ENCODE results near the gene SDC1.

Gene SDC1

DNA sequence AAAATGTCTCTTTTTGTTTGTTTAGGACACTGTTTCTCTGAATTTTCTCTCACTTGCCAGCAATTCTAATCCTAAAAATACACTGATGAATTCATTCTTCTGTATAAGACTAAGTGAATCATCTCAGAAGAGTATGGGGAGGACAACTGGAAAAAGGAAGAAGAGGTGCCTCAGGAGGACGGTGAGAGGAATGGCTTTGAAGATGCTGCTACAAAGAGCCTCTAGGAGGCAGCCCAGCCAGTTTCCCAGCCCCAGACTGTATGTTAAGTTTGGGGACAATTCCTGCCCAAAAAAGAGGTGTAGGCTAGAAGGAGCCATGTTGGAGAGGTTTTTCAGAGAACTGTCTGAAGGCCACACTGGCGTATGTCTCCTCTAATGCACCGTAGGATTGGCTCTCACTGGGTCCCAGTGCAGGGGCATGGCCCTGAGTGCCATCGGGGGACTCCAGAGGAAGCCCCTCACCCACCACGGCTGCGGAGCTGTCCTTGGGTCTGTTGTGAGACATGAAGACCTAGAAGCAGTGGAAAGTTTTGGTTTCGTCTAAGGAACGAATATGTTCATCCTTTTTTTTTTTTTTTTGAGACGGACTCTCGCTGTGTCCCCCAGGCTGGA is 3.1 kb upstream of the SDC1 start:
- no peak for DNase-seq

DNA sequence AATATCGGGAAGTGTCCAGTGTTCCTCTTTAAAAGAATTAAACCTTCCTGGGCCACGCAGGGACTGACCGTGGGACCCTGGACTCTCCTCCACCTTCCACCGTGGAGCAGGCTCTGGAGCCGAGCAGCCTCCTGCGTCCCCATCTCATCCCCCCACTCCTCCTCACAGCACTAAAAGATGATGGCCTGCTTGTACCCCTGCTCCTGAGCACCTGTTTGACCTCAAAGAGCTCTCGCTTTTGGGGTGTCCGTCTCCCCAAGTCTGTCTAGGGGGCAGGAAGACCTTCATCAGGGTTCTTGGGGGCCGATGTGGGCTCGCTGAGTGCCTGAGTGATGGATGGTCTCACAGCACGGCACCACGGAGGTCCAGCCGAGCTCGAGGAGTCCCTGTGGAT is 1.2 kb upstream of the SDC1 start:
- no peak for DNase-seq

DNA sequence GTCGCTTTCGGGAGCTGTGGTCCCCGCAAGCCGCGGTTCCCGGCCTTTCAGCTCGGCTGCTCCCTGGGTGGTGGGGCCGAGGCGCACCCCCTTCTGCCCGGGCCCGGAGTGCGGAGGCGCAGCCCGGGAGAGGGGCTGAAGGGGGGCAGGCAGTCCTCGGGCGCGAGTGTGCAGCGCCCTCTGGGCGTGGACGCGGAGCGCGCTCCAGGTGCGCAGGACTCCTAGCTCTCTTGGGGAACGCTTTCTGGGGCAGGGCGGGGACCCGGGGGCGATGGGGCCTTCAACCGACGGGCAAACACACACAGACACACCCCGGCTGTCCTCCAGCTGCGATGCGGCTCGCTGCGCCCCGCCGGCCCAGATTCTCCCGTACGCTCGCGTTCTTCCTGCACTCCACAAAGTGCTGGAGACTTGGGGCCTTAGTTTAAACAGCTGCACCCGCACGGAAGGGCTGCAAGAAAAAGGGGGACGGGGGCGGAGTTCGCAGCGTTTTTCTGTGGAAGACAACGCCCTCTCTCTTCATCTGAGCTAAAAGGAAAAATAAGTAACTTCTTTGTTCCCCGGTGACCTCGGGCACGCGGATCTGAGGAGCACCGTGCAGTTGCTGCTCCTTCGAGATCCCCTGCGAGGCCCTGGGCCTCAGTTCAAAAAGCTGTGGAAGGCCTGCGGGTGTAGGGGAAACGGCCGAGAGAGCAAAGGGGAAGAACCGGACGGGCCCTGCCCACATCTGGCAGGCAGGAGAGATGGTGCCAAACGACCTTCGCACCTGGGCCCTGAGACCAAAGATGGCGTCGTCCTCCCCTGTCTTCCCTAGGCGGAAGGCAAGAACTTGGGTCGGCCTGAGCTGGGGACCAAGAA is 593 bp upstream of the SDC1 start:
- no peak for DNase-seq

DNA sequence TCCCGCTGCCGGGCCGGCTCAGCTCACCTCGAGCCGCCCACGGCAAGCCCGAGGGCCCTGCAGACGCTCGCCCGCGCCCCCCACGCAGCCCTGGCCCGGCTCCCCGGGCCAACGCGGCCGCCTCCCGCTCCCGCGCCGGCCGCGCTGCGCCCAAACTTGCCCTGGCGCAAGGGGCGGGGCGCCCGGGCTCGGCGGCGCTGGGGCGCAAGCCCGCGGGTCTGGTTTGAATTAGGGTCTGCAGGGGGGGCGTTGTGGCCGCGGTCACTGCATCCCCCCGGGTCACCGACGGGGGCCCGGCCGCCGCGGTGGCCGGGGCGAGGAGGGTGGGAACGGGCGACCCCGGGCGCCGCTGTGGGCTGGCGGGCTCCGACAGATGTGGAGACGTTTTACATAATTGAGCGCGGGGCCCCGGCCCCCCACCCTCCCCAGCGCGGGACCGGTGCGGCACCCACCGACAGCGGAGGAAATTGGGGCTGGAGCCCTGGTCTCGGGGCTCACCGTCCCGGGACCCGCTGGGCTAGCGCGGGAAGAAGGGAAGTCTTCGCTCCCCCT is 690 bp downstream of the SDC1 start:
- DNase-seq = no peak

DNA sequence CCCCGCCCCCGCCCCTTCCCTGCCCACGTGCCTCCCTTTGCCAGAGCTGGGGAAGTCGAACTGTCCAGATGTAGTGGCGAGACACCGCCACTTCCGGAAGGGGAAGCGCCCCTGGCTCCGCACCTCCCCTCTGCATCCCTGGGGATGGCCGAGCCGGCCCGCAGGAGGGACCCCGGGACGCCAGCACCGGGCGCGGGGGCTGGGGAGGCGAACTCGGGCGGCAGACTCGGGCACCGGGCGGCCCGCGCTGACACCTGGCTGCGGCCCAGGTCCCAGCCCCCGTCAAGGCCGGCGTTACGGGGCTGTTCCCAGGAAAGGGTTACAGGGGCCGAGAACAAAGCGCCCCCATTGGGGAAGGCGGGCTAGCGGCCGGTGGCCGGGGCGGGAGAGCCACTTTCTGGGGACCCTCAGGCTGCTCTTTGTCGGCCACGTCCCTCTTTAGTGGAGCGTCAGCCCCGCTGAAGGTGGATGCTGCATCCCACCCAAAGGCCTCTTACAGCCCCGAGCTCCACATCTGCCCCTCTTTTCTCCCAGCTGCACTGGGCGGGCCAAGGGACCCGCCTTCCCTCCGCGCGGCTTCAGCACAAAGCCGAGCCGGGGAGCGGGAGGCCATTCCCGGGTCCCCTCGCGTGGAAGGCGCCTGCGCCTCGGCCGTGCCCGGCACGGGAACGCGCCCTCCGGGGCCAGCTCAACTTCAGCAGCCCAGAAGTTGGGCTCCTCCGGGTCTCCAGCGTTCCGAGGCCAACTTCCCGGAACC is 1.3 kb downstream of the SDC1 start:
- DNase-seq = no peak

DNA sequence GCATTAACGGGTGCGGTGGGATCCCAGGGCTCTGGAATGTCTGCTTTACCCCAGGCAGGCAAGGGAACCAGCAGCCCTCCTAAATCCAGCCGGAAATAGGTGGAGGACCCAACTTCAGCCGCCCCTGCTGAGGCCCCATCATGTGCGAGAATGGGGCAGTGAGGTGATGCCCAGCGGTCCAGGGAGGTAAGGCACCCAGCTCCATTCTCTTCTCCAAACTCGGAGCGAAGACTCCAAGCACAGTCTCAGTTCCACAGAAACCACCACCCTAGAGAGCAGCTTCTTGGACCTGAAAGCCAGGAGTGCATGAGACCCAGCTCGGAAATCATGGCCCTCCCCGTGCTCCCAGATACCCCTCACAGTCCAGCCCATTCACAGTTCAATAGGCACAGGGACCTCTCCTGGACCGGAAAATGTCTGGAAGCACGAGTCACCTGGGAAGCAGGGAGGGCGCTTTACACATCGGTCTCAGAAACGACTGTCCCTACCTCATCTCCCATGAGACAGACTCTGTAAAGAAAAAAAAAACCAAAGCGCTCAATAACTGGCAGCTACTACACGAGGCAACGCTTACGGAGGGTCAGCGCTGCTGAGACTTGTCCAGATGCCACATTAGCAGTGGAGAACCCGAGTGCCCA is 2.0 kb downstream of the SDC1 start:
- no peak for DNase-seq

DNA sequence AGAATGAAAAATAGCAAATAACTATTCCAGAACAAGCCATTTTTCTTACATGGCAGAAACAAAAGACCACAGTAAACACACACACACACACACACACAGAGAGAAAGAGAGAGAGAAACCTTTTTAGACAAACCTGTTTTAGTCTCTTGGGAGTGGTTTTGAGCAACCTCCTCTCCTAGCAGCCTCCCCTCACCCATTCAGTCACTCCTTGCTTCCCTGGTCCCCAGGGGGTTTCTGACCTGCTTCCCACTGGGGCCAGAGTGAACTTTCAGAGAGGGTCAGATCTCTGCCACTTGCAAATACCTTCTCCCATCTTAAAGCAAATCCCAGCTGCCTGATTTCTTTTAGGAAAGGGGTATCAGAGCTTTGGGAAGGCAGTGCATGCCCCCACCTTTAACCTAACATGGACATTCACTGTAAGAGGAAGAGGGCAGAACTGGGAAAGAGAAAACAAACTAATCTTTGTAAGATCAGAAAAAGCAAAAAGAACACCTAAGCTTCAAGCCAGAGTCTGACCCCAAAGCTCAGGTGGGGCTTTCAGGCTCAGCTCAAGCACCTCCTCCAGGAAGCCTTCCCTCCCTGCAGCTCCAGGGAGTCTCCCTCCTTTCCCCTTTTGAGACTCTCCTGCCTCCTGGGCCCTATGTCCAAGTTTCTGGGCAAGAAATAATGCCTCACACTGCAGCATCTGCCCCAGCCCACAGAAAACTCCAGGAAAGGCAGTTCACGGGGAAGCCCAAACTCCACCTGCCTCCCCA is 2.7 kb downstream of the SDC1 start:
- DNase-seq = no peak

DNA sequence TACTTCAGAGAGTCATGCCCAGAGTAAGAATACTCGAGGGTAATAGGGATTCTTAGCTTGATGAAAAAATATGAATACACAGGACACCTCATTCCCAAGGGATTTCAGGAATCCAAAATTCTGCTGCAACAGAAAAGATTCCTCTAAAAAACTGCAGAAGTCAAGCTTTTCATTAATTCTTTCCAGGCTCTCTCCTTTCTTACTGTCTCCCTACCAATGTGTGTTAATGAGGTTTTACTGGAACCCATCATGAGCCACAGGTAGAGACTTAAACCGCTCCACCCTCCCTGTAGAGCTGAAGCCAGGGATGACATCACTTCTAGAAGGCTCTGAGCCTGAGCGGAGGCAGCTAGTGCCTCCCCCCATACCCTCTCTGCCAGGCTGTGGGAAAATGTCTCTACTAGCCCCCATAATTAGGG is 3.4 kb downstream of the SDC1 start:
- no peak for DNase-seq

DNA sequence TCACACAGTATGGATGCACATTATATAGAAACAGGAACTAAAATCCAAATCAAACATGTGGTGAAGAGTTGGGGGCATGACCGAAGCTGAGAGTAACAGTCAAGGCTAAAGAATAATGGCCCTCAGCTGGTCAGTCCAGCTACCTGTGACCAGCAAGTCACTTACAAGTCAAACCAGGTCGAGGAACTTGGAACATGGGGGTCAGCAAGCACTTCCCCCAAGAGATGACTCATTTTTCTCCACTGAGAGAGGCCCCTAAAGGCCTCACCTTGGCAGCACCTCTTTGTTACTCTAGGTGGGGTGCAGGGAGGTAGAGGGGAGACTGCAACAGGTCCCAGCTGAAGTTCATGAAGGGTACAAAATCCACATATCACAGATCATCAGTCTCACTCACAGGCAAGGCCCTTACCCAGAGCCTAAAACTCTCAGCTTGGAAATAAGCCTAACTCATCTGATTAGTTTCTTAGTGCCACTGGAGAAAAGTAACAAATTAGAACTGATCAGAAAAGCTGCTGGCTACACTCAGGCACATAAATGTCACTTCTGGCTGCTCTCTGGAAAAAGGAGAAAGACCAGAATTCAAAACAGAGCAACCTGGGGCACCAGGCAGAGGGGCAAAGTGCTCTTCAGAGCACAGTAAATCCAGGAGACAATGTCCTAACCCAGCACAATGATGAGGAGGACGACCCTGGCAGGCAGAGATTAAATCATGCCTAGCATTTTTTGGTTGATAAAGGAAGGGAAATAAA is 4.0 kb downstream of the SDC1 start:
- DNase-seq = no peak

DNA sequence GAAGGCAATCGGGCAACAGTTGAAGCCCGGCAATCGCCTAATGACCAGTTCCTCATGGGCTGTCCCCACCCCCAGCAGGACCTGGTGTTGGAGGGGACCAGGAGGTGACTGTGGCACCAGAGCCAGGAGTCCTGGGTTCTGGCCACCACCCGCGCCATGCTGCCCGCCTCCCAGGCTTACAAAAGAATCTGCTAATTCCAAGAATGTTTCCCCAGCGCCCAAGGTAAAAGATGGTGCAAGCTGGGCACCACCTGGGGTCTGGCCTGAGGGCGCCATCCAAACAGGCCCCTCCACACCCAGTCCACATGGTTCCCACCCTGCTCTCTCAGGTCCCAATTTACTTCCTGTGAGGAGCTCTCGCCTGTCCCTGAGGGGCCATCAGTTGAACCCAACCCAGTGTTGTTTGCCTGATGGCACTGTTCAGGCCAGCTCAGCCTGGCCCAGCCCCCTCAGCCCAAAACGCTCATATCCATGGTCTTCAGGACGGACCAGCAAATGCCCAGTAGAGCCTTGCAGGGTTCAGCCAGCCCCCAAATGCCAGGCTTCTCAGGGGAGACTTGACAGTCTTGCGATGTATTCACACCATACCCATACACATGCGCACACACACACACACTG is 5.1 kb downstream of the SDC1 start:
- DNase-seq = no peak

DNA sequence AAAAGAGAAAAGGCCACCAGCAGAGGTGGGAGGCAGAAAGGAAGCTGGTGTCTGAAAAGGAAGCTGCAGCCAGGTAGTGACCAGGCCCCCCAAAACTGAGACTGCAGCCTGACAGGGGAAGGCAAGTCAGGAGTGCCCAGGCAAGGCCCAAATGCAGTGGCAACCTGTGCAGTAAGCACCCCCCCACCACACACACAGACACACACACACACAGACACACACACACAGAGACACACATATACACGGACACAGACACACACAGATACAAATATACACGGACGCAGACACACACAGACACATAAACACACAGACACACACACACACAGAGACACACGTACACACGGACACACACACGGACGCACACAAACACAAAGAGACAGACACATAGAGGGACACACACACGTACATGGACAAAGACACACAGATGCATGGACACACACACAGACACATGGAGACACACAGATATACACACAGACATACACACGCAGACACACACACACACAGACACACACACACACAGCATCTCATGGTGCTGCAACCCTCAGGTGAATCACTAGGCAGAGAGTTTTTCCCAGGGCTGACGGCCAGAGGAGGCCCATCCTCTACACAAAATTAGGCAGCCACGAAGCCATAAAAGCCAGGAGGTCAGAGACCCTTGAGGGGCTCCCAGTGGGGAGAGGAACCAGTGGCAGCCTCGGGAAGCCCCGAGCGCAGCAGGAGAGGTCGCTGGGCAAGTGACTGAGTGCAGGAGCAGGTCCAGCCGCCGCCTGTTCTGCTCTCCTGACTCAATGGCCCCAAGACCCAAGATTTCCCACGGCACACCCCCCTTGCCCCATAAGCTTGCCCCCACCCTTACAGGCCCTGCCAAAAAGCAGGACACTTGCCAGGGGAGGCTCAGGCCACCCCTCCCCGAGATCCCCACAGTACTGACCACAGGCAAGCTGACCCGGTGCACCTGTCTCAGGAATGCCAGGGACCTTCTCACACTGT is 6.3 kb downstream of the SDC1 start:
- no peak for DNase-seq

DNA sequence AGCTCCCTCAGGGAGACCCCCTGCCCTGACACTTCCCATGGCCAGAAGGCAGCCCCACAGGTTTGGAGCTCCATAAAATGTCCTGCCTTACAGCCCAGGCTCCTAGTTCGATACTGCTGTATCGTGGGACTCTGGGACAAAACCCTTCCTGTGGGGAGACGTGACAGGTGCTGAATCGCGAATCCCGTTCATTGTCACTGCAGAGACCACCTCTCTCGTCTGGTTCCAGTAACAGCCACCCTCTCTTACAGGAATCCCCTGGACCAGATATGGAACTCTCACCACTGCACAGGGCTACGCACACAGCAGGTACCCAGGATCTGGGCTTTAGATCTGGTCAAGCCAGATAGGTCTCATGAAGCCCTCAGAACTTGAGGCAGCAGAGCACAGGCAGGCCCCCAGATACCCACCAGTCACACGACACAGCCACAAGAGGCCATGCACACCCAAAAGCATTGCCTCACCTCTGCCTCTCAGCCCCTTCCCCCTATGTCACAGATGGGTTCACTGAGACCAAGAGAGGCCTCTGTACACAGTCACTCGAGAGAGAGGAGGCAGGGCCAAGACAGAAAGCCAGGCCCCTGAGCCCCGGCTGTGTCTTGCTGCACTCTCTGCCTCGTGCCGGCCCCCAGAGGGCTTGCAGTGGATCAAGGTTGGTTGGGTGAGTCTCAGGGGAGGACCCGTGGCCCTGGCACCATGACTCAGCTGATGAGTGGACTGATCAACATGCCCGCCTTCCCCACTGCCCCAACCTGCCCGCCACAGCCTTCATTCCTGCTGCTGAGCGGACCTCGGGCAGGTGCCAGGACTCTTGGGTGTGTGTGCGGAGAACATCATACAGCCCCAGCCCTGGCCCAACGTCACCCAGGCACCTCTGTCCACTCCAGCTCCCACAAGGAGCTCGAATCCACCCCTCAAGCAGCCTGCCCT is 7.6 kb downstream of the SDC1 start:
- no peak for DNase-seq

DNA sequence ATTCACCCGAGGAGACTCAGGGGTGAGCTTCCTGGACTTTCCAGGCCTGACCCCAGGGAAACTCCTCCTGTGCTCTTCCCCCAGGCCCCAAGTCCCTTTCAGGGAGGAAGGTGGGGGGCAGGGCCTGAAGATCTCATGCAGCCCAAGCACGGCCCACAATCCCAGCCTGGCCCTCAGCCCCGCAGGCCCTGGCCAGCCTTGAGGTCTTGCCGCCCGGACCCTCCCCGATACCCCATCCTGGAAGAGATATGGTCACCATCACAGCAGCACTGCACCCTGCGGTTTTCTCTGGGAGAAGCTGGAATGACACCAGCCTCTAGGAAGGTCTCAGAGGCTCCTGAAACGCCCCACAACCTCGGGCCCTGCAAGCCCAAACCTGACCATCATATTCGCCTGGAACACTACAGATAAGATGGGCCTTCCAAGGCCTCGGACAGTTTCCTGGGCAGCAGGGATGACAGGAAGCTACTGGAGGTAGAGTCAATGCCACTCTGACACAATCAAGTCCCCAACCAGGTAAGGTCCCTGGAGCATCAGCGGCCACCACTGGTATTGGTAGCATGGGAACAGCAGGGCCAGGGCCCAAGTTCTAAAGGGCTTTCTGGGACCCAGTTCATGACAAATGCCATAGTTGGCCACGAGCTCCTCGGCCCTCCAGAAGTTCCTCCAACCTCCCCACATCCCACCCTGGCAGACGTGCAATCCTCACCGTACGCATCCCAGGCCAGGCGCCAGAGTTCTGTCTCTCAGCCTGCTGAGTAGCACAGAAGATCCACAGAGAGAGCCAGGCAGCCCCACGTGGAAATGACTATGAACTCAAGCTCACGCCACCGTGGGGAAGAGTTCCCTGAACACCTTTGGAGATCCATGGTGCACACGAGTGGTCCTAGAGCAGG is 8.6 kb downstream of the SDC1 start:
- no peak for DNase-seq

DNA sequence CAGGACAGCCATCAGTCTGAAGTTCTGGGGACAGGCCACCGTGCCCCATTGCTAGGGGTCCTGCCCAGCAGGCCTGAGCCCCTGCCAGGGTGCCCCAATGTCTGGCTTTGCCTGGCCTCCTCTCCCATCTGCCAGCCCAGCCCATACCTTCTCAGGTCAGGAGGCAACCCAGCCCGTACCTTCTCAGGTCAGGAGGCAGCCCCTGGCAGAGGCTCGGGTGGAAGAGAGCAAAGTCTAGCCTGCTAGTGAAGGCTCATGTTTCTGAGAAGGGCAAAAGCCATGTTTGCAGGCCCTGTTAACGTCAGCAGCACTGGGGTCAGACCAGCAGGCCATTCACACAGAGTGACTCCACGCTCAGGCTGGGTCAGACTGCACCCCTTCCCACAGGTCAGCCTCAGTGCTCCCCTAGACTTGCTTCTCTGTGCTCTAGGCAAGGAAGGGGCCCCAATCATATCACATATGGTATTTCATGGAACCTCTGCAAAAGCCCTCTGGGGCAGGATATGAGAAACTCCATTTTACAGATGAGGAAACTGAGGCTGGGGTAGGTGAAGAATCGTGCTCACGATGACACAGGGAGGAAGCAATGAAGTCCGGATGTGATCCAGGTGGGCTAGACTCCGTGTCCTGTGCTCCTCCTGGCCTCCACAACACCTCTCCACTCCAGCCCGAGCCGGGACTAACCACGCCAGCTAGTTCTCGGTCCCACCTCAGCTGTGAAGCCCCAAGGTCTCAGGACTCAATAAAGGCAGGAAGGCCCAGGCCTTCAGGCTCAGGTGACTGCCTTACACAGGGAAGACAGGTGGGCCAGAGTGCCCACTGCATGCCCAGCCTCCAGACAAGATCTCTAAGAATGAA is 9.5 kb downstream of the SDC1 start:
- no peak for DNase-seq

DNA sequence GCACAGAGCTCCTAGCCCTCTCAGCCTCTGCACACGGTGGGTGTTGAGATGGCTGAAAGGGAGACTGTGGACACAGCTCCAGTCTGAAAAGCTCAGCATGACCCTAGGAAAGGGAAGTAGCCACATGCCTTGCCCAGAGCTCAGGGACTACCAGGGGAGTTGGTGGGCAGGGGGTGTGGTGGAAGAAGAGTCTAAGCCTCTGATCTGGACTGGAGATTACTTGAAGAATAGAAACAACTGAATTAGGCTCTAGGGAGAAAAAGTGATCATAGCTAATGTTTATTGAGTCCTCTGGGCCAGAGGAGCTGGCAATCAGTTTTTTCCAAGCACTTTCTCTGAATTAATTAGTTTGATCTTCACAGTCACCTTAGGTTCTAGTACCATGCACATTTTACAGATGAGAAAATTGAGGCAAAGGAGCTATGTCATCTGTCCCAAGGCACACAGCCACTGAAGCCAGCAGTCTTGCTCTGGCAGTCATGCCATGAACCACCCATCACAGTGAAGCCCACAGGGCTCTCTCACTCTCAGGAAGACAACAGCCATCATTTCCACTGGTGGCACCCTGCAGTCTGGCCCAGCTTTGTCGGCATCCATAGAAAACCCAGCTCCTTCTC is 10.3 kb downstream of the SDC1 start:
- DNase-seq = no peak
